Stimulated activated CD8-positive, alpha-beta memory T cell treated with anti-CD3 and anti-CD28 coated beads, Interleukin-4, amount 100 ng/mL, for 1 hour (primary cell): ENCODE results near the gene RSPH3.
"Not testable (repeated sequence)": the region's sequence is repeated elsewhere in the genome, so short reads cannot be mapped to it uniquely, and the experiment has no call there.

ENCODE experiments used
- DNase-seq, 2 donors: peaks; one replicate each; pipeline ENCODE4 v3.0.0-alpha.2; 2020; ENCODE audit warnings: low read depth in 2 of 2, low spot score in 1 of 2

Gene RSPH3

DNA sequence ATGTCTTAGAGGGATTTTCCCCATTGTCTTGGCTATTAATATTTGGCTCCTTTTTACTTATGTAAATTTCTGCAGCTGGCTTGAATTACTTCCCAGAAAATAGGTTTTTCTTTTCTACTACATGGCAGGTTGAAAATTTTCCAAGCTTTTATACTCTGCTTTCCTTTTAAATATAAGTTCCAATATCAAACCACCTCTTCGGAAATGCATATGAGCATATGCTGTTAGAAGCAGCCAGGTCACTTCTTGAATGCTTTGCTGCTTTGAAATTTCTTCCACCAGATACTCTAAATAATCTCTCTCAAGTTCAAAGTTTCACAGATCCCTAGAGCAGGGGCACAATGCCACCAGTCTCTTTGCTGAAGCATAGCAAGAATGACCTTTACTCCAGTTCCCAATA, 25.2 kb upstream of the RSPH3 start:
- not testable (repeated sequence) for DNase-seq

DNA sequence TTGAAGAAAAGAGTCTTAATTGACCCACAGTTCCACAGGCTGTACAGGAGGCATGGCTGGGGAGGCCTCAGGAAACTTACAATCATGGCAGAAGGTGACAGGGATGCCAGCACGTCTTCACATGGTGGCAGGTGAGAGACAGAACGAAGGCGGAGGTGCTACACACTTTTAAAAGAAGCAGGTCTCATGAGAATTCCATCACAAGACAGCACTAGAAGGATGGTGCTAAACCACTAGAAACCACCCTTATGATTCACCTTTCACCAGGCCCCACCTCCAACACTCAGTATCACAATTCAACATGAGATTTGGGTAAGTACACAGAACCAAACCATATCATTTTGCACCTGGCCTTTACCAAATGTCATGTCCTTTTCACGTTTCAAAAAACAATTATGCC, 23.9 kb upstream of the RSPH3 start:
- no peak for DNase-seq

DNA sequence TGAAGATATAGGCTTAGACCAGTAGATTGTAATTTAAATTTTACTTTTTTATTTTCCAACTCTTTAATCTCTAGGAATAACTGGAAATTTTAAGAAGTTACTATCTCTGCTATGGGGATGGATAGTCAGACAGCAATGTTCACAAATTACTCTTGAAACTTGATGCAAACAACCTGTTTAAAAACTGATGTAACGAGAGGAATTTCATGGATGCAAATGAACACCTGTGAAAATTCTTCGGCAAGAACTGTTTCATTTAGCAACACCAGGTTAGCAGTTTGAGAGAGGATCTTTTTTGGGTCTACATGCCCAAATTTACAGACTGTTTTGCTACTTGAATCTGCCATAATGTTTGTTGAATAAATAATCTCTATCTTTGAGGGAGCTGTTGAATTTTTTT, 20.0 kb upstream of the RSPH3 start:
- DNase-seq: no peak

DNA sequence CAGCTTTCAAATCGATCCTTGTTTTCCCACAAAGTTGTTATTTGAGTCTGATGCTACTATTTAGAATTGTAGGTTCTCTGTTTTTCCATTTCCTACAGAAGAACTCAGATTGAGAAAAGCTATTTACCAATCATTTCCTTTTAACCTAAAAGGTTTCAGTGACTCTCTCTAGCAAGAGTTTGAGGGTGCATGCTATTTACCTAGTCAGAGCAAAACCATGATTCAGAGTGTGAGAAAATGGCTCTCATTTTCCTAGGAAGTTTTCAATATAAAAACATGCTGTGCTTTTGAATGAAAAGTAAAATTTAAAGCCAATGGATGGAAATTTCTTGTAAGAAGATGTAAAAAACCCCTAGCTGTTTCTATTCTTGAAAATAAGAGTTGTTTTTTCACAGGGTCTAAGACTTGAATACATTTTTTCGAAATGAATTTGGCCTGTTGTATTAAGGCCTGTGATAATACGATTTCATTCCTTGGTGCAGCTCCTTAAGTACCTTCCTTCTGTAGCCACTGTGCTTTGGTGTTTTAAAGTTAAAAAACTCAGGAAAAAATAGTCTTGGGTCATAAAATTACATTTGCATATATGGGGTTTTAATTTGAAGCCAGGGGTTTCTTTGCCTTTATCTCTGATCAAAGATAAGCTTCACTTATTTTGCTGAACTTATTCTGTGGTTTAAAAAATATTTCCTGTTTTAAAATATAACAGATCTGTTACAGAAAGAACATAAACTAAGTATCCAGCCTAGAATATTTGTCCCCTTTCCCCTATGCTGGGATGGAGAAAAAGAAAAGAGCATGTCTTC, 18.0 kb upstream of the RSPH3 start:
- DNase-seq: no peak

DNA sequence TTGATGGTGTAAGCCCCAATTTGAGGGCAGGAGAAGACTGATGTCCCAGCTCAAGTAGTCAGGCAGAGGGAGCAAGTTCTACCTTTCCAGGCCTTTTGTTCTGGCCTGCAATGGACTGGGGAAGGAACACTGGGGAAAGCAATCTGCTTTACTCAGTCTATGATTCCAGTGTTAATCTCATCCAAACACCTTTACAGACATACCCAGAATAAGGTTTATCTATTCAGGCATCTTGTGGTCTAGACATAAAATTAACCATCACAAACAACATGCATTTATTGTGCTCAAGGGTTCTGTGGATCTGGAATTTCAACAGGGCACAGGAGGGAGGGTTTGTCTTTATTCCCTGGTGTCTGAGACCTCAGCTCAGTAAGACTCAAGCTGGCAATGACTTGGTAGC, 14.4 kb upstream of the RSPH3 start:
- no peak for DNase-seq

DNA sequence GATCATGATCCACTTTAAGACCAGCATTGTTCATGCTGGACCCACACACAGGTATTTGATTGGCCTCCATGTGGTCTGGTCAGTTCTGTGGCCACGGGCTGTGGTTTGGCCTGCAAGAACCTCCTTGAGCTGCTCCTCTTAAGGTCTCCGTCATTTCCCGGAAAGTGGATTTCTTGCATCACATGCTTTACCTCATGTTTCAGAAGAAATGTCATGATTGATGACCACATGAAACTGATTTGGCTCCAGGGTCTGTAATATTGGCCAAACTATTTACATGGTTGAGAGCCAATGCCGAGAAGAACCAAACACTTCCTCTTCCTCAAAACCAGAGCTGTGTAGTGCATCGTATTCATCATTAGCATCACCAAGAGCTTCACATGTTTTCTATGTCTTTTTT, 13.2 kb upstream of the RSPH3 start:
- no peak for DNase-seq

DNA sequence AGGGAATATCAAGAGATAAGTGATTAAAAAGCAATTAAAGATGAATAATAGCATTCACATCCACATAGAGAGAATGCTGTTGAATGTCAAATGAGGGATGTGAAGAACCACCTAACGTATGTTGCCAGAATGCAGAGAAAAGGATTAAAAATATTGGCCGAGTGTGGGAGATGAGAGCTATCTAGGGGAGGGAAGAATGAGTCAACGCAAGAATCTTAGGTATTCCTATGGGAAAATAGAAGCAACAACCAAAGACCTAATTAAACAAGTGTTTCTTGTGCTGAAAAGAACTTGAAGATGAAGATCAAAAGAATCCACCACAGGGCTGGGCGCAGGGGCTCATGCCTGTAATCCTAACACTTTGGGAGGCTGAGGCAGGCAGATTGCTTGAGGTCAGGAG, 12.2 kb upstream of the RSPH3 start:
- no peak for DNase-seq

DNA sequence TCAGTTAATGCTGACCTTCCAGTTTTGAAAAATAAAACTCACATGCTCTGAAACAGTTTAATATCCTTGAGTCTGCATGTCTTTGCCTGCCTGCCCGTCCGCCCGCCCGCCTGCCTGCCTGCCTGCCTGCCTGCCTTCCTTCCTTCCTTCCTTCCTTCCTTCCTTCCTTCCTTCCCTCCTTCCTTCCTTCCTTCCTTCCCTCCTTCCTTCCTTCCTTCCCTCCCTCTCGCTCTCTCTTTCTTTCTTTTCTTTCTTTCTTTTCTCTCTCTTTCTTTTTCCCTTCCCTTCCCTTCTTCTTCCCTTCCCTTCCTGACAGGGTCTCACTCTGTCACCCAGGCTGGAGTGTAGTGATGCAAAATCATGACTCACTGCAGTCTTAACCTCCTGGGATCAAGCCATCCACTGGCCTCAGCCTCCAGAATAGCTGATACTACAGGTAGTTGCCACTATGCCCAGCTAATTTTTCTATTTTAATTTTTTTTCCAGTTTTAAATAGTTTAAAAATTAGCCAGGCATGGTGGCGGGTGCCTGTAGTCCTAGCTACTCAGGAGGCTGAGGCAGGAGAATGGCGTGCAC, 10.1 kb upstream of the RSPH3 start:
- DNase-seq: not testable (repeated sequence)

DNA sequence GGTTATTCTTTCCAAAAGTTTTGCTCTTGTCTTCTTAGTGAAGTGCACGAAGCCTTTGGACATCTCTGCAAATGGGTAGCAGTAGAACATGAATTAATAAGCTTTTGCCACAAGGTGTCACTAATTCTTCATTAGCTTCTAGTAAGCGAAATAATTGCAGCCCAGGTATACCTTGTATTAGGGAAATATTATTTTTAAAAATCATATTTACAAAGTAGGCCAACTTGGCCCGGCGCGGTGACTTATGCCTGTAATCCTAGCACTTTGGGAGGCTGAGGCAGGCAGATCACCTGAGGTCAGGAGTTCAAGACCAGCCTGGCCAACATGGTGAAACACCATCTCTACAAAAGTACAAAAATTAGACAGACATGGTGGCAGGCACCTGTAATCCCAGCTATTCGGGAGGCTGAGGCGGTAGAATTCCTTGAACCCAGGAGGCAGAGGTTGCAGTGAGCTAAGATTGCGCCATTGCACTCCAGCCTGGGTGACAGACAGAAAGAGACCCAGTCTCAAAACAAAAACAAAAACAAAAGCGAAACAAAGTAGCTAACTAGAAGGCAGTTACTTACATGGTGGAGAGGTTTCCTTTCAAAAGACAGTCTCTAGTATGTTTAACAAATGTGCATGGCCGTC, 8.8 kb upstream of the RSPH3 start:
- no peak for DNase-seq

DNA sequence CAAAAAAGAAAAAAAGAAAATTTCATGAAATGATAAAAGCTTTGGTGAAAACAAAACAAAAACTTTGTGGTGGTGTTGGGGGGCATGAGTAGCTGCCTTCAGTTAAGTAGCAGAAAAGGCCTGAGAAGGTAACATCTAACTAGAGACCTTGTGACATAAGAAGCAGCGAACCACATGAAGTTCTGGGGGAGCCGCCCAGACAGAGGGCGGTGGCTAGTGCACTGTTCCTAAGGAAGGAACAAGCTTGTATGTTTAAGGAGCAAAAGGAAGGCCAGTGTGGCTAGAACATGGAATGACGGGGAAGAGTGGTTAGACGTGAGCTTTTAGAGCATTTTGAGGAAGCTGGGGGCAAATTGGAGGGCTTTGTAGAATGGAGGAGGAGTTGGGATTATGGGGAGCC, 7.5 kb upstream of the RSPH3 start:
- no peak for DNase-seq

DNA sequence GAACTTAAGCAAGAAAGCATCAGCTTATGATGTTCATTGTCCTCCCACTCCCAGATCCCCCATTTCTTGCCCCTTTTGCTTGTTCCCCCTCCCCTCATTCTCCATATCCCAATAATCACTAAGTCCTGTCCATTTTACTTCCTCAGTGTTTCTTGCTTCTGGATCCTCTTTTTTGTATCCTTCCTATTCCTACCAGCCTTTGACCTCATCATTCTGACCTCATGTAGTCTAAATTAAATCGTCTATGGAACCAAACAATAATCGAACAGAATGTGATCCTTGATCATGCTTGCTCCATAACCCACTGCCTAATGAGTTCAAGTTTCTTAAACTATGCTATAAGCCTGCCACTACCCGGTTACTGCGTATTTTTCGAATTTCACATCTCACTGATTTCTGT, 5.4 kb upstream of the RSPH3 start:
- DNase-seq: no peak

DNA sequence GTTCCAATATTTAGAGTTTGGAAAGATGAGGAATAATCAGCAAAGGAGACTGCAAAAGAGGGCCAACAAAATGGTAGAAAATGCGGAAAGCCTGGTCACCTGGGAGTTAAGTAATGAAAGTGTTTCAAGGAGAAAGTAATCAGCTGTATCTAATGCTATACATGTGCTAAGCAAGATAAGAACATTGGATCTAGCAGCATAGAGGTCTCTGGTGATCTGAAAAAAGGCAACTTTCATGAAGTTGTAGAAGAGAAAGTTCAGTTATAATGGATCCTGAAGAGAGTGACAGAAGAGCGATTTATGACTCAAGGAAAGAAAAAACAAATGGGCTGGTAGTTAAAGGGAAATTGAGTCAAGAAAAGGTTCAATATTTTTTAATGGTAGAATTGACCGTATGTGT, 4.6 kb upstream of the RSPH3 start:
- DNase-seq: no peak

DNA sequence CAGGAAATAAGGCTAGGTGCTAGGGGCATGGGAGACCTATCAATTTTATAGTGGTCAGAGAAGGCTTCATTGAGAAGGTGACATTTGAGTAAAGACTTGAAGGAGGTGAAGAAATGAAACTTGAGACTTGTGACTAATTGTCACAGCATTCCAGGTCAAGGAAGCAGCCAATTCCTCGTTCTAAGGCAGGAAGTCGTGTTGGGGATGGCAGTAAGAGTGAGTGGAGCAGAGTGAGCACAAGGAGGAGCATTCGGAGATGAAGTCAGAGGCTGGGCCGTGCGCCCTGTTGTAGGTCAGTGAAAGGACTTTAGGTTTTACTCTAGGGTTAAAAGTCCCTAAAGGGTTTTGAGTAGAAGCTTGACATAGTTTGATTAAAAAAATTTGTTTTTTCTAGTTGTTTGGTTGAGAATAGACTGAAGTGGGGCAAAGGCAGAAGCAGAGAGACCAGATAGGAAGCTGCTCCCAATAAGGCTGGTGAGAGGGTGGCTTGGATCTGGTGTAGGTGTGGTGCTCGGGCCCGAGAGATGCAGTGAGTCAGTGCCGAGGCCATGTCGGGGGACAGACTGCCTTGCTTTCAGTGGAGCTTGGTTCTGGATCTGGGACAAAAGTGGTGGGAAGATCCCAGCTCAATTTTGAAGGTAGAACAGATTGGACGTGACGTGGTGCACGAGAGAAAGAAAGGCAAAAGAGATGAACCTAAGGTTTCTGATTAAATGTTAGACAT, 2.6 kb upstream of the RSPH3 start:
- no peak for DNase-seq

DNA sequence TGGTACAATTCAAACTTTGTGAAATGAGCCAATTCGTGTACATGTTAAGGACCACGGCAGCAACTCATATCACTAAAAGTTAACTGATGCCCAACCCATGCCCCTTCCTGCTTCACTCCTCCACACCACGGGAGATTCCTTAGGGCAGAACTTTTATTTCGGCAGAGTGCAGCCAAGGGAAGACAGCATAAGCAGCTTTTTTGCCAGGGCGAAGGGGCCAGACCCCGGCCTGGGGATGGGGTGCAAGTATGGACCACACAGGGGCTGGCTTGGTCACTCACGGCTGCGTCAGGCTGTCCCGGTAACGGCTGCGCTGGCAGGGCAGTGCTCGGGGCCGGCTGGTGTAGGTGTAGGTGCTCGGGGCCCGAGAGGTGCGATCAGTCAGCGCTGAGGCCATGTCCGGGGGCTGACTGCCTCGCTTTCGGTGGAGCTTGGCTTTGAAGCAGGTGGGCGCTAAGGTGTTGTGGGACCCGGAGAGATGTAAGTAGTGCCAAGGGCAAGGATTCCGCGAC, 792 bp downstream of the RSPH3 start:
- no peak for DNase-seq

DNA sequence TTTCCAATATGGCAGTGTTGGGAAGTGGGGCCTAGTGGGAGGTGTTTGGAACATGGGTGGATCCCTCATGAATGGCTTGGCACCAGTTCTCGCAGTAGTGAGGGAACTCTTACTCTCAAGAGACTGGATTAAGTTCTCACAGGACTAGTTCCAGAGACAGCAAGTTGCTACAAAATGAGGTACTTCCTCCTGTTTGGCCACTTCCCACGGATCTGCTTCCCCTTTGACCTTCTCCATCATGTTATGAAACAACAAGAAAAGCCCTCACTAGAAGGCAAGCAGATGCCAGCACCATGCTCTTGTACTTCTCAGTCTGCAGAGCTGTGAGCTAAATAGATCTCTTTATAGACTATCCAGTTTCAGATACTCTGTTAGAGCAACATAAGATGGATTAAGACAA, 3.1 kb downstream of the RSPH3 start:
- DNase-seq: no peak

DNA sequence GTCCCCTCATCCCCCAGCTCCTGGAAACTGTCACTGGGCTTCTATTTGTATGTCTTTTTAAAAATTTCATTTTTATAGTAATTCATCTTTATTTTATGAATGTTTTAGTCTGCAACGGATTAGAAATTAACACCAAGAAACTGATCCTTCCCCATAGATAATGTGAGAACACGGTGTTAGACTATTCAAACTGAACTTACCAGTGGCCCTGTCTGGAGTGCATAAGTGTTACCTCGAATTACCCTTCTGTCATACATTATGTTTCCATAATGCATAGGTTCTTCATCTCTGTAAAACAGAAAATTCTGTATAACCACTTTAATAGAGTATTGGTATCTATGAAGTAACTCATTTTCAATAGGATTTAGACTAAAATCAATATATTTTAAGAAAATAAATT, 6.4 kb downstream of the RSPH3 start:
- no peak for DNase-seq

DNA sequence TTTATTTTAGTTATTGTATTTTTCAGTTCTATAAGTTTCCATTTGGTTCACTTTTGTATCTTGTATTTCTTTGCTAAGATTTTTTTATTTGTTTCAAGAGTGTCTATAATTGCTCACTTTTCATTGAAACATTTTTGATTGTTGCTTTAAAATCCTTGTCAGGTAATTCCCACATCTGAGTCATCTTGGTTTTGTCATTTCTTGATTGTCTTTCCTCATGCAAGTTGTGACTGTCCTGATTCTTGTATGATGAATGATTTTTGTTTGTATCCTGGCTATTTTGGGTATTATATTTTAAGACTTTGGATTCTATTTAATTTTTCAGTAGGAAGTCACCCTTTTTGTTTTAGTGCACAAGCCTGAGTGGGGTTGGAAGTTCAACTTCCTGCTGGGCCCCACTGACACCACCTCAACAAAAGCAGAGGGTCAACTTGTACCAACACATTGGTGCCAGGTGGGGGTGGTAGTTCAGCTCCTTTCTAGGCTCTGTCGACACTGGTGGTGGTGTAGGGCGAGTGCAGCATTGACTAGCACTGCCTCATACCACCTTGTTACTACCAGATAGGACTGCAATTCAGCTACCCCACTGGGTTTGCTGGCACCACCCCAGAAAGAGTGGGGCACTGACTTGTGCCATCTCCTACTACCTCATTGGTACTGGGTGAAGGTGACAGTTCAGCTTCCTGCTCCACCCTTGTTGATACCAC, 8.8 kb downstream of the RSPH3 start:
- no peak for DNase-seq

DNA sequence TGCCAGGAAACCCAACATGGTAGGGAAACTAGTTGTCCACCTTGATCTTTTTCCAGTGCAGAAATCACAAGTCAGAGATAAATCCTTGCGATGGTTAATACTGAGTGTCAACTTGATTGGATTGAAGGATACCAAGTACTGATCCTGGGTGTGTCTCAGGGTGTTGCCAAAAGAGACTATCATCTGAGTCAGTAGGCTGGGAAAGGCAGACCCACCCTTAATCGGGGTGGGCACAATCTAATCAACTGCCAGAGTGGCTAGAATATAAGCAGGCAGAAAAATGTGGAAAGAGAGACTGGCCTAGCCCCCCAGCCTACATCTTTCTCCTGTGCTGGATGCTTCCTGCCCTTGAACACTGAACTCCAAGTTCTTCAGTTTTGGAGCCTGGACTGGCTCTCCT, 10.3 kb downstream of the RSPH3 start:
- not testable (repeated sequence) for DNase-seq

DNA sequence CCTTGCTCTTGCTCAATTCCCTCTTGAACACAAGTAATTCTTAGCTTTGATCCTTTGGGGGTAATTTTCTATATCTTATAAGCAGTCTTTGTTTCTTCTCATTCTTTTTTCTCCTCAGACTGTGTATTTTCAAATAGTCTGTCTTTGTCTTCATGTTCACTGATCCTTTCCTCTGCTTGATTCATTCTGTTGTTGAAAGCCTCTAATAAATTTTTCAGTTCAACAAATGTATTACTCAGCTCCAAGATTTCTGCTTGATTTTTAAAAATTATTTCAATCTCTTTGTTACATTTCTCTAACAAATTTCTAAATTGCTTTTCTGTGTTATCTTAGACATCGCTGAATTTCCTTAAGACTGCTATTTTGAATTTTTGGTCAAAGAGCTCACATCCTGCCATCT, 11.5 kb downstream of the RSPH3 start:
- DNase-seq: no peak

DNA sequence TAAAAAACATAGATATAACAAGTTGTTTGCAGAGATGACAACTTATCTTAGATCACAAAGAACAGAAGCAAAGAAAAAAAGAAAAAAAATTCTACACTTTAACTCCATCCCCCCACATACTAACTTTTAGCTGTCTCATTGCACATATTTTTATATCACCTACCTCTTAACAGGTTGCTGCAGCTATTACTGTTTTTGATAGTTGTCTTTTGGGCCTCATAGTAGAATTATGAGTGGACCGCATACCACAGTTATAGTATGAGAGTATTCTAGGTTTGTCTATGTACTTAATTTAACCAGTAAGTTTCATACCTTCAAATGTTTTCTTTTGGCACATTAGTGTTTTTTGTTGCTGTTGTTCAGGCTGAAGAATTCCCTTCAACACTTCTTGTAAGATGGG, 12.3 kb downstream of the RSPH3 start:
- no peak for DNase-seq

DNA sequence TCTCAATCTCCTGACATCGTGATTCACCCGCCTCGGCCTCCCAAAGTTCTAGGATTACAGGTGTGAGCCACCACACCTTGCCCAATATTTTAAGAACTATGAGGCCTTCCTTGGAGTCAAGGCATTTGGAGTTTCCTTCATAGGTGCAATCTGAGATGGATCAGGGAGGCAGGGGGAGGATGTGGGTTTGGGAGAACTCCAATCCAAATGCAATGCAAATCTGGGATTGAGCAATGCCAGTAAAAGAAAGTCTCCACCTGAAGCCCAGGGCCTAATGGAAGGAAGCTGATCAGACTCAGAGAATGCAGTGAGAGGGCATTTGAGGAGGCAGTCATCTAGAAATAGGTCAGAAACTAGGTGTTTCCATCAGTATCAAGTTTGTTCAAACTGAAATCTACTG, 21.2 kb downstream of the RSPH3 start:
- DNase-seq: no peak
